NOMO-1 treated with DMSO at 0.1 percent for 48 hours (cell line): ENCODE results near the gene DNM2.
A peak's percentile ranks its signal among the peaks of the same experiment; 100 is the strongest.
"Not testable (repeated sequence)": the region's sequence is repeated elsewhere in the genome, so short reads cannot be mapped to it uniquely, and the experiment has no call there.

Experiments used
- DNase-seq: peaks from one replicate; lab custom pipeline; 2025; ENCODE audit not compliant: unreplicated experiment; lab: John Stamatoyannopoulos, UW

Gene DNM2

DNA sequence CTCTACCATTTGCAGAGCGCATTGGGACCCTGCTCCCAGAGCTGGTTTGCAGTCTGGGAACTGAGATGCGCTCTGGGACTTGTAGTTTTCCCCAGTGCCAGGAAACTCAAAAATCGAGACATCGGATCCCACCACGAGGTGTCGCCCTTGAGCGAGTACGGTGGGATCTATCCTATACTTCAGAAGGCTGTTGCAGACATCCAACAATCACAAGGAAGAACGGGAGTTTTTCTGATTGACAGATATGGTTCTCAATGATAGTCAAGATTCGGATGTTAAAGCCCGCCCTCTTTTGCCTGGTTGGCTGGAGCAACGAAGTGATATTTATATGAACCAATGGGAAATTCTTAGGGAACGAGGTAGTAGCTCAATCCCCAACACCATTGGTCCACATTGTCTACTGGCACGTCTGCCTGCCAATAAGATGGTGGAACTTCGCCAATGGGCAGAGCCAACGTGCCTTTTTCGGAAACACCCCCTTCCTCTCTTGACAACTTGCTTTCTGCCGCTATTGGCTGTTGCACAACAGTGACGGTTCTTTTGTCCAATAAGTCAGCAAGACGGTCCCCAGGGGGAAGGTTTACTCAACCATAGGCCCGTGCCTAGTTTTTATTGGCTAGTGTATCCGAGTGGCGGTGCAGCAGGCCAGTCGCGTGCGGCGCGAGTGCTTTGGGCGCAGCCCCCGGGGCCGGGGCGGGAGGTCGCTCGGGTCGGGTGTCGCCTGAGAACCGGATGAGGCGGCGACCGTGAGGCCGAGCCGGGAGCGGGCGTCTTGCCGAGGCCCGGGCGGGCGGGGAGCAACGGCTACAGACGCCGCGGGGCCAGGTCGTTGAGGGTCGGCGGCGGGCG is at the start of gene DNM2:
DNM2 (plus strand) TSS at position 724 of the 849 bp plus-strand sequence. CDS start 164 bp downstream, outside the sequence.
- peak; percentile 100 for DNase-seq

DNA sequence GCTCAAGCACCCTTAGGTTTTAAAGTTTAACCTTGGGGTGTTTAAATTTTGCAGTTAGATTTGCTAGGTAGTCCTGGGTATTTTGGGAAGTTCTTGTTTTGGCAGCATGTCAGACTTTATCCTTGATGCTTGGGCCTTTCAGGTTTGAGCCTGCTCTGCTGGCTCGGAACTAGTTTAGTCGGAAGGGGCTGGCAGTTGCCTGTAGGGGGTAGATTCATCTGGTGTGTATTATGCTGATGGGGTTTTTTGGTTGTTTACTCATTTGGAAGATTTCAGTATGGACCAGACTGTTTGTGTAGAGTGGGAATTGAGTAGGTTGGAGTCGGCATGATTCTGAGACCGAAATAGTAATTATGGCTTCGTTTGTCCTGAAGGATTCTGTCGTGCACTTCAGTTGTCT is 48.6 kb upstream of the DNM2 start:
- DNase-seq = no peak

DNA sequence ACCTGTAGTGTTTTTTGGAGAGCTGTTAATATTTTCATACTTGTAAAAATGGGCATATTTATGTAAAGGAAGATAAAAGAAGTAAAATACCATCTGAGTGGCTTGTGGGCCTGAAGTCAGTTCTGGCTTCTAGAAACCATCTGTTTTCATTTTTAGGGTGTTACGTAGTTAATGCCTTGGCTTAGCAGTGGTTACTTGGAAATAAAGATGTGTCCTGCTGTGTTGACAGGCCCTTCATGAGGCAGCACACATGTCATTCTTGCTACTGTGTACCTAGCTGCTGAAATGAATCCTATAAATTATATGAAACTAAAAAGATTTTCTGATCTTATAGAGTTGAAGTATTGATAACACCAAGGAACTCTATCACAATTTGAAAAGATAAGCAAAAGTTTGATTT is 47.7 kb upstream of the DNM2 start:
- DNase-seq = no peak

DNA sequence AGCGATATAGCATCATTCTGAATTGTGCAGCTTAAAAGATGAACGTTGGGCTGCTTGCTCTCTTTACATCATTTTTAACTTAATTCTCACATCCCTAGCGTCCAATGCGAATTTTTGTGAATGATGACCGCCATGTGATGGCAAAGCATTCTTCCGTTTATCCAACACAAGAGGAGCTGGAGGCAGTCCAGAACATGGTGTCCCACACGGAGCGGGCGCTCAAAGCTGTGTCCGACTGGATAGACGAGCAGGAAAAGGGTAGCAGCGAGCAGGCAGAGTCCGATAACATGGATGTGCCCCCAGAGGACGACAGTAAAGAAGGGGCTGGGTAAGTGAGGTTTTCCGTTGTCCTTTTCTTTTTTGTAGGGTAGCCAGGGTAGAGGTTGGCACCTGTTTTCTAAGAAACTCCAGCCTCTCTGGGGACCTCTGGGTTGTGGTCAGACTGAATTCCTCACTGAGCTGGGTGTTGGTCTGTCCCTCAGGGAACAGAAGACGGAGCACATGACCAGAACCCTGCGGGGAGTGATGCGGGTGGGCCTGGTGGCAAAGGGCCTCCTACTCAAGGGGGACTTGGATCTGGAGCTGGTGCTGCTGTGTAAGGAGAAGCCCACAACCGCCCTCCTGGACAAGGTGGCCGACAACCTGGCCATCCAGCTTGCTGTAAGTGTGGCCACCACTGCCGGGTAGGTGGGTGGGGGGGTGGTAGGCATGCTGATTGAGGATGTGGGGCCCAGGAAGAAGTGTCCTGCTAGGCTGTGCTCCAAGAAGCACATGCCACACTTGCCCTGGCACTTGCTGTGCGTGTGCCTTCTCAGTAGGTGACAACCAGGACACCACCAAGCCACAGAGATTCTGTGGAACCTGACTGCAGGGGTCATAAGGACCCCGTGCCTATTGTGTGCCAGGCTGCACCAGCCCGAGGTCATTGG is 46.7 kb upstream of the DNM2 start:
- no peak for DNase-seq

DNA sequence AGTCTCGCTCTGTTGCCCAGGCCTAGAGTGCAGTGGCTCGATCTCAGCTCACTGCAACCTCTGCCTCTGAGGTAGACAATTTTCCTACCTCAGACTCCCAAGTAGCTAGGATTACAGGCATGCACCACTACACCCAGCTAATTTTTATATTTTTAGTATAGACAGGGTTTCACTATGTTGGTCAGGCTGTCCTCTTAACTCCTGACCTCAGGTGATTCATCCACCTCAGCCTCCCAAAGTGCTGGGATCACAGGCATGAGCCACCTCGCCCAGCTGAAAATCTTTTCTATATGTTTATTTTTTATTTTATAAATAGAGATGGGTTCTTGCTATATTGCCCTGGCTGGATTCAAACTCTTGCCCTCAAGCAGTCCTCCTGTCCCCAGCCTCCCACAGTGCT is 46.0 kb upstream of the DNM2 start:
- not testable (repeated sequence) for DNase-seq

DNA sequence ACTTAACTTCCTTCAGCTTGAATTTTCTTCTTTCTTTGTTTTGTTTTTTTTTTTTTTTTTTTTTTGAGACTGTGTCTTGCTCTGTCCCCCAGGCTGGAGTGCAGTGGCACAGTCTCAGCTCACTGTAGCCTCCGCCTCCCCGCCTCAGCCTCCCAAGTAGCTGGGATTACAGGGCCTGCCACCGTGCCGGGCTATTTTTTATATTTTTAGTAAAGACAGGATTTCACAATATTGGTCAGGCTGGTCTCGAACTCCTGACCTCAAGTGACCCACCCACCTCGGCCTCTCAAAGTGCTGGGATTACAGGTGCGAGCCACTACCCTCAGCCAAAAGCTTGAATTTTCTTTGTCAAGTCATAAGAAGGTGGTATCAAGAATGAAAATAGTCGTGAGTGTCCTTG is 42.7 kb upstream of the DNM2 start:
- DNase-seq = not testable (repeated sequence)

DNA sequence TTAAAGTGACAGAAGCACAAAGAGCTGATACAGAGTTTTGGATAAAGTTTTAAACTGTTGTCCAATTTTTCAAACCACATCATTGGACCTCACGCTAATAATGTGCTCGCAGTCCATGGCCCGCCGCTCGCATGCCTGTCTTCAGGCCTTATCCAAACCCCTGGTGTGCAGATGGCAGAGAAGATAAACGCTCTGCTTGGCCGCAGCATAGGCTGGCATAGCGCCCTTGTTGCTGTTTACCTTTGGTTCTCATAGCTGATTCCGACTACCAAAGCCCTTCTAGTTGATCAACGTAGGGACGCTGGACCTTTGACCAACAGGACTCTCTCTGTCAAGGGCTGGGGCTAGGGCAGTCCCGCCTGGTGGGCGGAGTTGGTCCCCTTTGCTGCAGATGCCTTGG is 40.1 kb upstream of the DNM2 start:
- DNase-seq = no peak

DNA sequence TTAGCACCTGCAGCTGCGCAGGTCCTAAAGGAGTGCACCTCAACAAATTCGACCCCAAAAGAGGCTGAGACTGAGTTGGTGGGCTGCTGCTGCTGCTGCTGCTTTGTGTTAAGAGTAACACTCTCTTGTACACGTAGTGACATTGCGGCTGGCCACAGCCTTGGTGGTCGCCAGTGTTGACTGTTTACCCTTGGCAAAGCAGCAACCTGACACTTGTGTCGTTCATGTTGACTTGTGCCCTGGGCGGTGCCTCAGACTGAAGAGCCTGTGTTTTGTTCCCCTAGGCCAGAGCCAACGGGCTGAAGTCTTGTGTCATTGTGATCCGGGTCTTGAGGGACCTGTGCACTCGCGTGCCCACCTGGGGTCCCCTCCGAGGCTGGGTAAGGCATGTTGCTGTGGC is 39.1 kb upstream of the DNM2 start:
- no peak for DNase-seq

DNA sequence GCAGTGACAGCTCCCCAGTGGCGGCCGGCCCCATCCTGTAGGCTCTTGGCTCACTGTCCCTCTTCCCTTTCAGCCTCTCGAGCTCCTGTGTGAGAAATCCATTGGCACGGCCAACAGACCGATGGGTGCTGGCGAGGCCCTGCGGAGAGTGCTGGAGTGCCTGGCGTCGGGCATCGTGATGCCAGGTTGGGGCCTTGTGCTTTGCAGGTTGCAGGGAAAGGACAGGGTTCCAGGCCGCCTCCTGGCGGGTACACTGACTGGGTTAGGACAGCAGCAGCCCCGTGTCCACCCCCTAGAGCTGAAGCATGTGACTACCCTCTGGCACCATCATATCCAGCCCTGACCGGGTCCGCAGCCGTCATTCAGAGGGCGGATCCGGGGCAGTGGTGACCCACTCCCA is 38.1 kb upstream of the DNM2 start:
- no peak for DNase-seq

DNA sequence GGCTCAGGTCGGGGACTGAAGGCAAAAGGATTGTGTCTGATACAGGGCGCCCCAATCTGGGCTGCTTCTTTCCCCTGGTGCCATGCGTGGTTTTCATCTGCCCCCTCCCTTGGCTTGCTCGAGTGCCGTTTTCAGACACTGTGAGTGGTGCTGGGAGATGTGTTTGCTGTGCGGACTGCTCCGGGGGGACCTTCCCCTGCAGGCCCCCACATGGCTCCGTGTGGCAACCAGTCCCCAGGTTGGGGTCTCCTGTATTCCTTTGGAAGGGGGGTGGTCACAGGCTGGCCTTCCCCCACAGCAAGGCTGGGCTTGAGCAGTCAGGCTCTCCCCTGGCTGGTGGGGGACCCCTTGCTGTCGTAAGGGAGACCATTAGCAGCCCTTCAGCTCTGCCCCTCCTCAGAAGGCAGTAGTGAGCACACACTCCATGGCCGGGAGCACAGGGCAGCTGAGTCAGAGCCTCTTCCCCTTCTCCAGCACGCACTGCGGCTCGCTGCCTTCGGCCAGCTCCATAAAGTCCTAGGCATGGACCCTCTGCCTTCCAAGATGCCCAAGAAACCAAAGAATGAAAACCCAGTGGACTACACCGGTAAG is 37.2 kb upstream of the DNM2 start:
- no peak for DNase-seq

DNA sequence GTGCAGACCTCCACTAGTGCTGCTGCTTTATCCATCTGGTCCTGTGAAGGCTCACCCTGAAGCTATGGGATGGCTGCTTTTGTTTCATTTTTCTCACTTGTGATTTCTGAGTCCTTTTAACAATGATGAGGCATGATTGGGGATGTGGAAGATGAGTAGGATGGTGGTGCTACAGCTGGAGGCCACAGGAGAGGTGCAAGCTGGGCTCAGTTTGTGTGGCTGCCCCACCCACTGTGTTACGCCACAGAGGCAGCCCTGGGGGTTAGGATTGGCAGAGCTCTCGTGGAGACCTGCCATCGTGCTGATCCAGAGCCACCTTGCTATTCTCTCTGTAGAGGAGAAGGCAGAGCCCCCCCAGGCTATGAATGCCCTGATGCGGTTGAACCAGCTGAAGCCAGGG is 36.2 kb upstream of the DNM2 start:
- no peak for DNase-seq

DNA sequence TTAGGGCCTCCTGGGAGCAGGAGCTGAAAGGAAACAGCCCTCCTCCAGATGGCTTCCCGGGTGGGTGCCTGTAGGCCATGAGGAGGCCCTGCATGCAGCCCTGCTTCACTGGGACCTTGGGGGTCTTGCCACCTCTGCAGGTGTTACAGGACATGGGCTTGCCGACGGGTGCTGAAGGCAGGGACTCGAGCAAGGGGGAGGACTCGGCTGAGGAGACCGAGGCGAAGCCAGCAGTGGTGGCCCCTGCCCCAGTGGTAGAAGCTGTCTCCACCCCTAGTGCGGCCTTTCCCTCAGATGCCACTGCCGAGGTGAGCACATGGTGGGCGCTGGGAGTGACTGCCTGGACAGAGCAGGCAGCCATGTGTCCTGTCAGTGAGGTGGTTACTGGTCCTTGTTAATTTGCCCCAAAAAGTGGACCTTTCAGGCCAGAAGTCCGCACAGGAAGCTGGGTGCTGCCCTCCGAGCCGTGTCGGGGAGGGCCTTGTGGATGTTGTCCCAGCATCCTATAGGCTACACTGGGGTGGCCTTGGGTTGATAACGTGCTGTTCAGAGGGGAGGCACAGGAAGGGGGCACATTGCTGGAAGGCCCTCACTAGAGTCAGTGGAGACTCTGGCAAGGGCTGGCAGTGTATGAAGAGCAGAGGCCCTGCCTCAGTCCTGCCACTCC is 35.3 kb upstream of the DNM2 start:
- no peak for DNase-seq

DNA sequence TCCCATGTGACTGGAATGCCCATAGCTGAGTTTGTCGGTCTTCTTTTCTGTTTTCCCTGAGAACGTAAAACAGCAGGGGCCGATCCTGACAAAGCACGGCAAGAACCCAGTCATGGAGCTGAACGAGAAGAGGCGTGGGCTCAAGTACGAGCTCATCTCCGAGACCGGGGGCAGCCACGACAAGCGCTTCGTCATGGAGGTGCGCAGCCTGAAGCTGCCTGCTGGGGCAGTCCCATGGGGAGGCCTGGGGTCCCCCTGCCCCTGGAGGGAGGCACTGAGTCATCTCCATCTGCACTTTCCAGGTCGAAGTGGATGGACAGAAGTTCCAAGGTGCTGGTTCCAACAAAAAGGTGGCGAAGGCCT is 34.8 kb upstream of the DNM2 start:
- no peak for DNase-seq

DNA sequence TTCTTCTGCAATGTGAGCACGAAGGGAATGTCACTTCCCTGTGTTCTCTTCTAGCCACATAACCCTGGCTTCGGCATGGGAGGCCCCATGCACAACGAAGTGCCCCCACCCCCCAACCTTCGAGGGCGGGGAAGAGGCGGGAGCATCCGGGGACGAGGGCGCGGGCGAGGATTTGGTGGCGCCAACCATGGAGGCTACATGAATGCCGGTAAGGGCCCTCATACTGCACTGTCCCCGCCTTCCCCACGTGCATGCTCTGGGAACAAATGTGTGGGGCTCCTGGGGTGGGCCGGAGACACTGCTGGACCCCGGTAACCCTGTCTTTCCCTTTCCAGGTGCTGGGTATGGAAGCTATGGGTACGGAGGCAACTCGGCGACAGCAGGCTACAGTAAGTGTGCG is 34.3 kb upstream of the DNM2 start:
- DNase-seq = no peak

DNA sequence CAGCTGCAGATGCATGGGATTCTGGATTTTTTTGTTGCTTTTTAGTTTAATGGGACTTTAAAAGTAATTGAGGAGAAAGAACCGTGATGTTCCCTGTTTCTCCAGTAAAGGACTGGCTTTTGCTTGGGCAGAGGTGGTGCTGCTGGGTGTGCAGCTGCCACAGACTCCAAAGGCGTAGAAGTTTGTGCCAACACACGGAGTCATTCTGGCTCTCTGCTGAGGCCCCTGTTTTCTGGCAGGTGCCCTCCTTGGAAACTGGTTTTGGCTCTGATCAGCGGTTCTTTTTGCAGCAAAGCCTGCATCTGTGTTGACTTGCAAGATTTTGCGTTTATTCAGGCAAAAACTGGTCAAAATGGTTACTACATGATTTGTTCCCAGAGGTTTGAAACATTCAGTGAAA is 32.7 kb upstream of the DNM2 start:
- DNase-seq = no peak

DNA sequence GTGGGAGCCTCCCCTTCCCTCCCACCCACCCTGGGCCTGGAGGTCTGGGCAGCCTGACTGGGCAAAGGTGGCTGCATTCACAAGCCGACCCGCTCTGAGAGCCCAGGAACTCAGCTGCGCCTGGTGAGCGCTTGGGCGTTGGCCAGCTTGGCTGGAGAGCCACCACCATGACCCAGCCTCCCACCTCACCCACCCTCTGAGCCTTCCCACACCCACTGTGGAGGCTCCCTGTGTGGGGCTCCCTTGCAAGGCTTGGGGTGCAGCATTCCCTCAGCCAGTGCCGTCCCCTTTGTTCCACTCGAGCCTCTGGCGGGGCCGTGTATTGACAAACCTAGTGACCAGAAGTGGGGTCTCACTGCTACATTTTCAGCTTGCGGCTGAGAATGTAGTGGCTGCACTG is 31.7 kb upstream of the DNM2 start:
- DNase-seq = no peak

DNA sequence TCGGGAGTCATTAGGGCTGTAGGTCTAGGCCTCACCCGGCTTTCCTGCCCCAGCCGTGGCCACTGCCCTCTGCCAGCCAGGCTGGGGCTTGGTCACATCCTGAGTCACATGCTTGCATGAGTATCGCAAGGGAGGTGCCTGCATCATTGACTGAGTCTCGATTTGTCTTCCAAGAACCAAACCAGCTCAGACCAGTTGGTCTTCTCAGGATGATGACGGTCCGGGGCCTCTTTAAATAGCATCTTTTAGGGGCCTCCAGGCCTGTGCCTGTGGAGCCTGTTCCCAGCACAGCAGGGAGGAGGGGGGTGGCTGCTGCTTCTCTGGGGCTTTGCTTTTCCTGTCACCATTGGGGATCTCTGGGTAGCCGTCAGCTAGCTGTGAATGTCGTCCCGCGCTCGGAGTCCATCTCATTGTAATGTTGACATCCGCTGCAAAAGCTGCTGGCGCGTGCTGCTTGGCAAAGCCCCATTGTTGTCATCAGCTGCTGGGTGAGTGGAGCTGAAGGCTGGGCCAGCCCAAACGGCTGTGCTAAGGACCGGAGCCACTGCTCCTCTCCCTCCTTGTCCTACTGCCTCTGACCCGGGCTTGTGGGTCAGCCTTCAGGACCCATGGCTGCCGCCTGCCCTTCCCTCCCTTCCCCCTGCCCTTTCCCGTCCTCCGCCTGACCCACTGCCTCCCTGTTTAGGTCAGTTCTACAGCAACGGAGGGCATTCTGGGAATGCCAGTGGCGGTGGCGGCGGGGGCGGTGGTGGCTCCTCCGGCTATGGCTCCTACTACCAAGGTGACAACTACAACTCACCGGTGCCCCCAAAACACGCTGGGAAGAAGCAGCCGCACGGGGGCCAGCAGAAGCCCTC is 31.0 kb upstream of the DNM2 start:
- no peak for DNase-seq

DNA sequence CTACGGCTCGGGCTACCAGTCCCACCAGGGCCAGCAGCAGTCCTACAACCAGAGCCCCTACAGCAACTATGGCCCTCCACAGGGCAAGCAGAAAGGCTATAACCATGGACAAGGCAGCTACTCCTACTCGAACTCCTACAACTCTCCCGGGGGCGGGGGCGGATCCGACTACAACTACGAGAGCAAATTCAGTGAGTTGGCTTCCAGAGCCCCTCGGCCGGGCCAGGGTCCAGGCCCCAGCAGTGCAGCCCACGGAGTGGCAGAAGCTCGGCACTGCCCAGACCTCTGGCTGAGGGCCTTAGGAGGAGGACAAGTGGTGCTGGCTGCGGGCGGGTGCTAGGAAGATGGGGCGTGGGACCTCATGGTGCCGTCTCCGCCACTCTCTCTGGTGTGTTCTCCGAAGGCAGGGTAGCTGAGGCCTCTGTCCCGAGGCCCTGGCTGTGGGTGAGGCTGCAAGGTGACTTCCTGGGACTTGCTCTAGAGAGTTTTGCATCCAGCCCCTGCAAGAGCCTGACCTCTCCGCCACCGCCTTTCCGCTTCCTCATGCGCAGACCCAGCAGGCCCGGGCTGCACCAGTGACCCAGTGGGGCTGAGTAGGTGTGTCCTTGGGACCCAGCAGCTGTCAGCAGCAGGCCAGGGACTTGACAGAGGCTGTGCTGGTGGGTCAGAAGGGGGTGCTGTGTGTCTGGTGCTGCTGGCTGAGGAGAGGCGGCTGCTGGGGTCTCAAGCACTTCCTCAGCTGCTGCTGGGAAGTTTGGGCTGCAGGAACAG is 30.2 kb upstream of the DNM2 start:
- no peak for DNase-seq

DNA sequence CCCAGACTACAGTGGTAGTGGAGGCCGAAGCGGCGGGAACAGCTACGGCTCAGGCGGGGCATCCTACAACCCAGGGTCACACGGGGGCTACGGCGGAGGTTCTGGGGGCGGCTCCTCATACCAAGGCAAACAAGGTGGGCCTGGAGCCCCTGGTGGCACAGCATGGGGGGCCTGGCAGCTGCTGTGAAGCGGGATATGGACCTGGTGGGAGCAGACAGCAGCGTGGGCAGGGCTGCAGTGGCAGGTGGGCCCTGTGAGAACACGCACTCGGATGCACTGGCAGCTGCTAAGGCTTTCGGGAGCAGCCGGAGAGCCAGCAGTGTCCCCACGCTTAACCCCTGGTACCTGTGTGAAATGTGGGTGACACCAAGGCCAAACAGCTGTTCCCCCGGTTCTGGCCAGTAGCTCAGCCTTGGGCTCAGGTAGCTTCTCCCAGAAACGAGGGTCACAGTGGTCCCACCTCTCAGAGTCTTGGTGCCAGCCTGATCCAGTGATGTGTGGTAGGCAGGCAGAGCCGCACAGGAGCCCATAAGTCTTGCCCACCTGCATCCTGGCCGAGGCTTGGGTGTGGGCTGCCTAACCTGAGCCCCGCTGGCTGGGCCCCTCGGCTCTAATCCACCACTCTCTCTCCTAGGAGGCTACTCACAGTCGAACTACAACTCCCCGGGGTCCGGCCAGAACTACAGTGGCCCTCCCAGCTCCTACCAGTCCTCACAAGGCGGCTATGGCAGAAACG is 29.2 kb upstream of the DNM2 start:
- no peak for DNase-seq
